HepG2 (cell line): Measurements from ENCODE around the gene CCN2. TPM values are rescaled to one million over a fixed set of nuclear protein-coding genes. Genes with fewer than 3 reads are reported as not detected.

Experiments
- ARID2 ChIP-seq: sonication (generic); formaldehyde crosslinking; IDR thresholded peaks from 2 replicates; pipeline ENCODE4 v1.8.1; 2022; ENCODE audit warnings: mild to moderate bottlenecking, missing genetic modification reagents, borderline replicate concordance
- ATAD3A ChIP-seq: sonication (generic); formaldehyde crosslinking; IDR thresholded peaks from 2 replicates; pipeline ENCODE4 v1.4.0; 2020; ENCODE audit warnings: missing genetic modification reagents
- CCDC6 ChIP-seq: sonication (generic); formaldehyde crosslinking; IDR thresholded peaks from 2 replicates; pipeline ENCODE4 v1.8.1; 2022; ENCODE audit warnings: mild to moderate bottlenecking, missing genetic modification reagents, moderate library complexity
- EHMT2 ChIP-seq: fragments of 200-600 bp; sonication (generic); IDR thresholded peaks from 2 replicates; pipeline ENCODE4 v1.7.0; 2017; ENCODE audit warnings: antibody characterized with exemption, low read depth, low read length, borderline replicate concordance
- HNF4G ChIP-seq, 2 experiments: sonication (generic) in 1 of 2; formaldehyde crosslinking in 1 of 2; IDR thresholded peaks; 2 replicates each; pipeline versions ENCODE4 v1.4.0 to v1.6.1; 2011 to 2020; ENCODE audit warnings: borderline replicate concordance in 2 of 2, low read depth in 2 of 2, mild to moderate bottlenecking in 2 of 2, low read length in 1 of 2, missing genetic modification reagents in 1 of 2, moderate library complexity in 1 of 2
- HOXA7 ChIP-seq: sonication (generic); formaldehyde crosslinking; IDR thresholded peaks from 2 replicates; pipeline ENCODE4 v1.8.1; 2022; ENCODE audit warnings: mild to moderate bottlenecking, missing genetic modification reagents, moderate library complexity
- IRF9 ChIP-seq: sonication (generic); formaldehyde crosslinking; IDR thresholded peaks from 2 replicates; pipeline ENCODE4 v1.8.0; 2022; ENCODE audit warnings: missing genetic modification reagents, mild to moderate bottlenecking, borderline replicate concordance
- LCORL ChIP-seq, 2 experiments: fragments of 450-650 bp in 1 of 2; sonication (generic) in 1 of 2; formaldehyde crosslinking in 1 of 2; IDR thresholded peaks; 2 replicates each; pipeline versions ENCODE4 v1.5.0 to v1.6.1; 2017 to 2020; ENCODE audit warnings: antibody characterized with exemption in 1 of 2, missing genetic modification reagents in 1 of 2
- MTF2 ChIP-seq: sonication (generic); formaldehyde crosslinking; IDR thresholded peaks from 2 replicates; pipeline ENCODE4 v1.5.0; 2020; ENCODE audit warnings: missing genetic modification reagents, borderline replicate concordance
- NFRKB ChIP-seq: fragments of 450-650 bp; IDR thresholded peaks from 2 replicates; pipeline ENCODE4 v1.6.1; 2017
- PAF1 ChIP-seq: IDR thresholded peaks from 2 replicates; pipeline ENCODE4 v1.6.1; 2016; ENCODE audit warnings: missing genetic modification reagents, missing compliant biosample characterization
- ZFP36 ChIP-seq: fragments of 150-350 bp; IDR thresholded peaks from 2 replicates; pipeline ENCODE4 v1.6.1; 2018; ENCODE audit warnings: borderline replicate concordance, low read length, low read depth; ENCODE audit not compliant: partially characterized antibody
- ZFP36L2 ChIP-seq: sonication (generic); formaldehyde crosslinking; IDR thresholded peaks from 2 replicates; pipeline ENCODE4 v1.4.0; 2020; ENCODE audit warnings: missing genetic modification reagents
- ZFP90 ChIP-seq: sonication (generic); formaldehyde crosslinking; IDR thresholded peaks from 2 replicates; pipeline ENCODE4 v1.8.0; 2022; ENCODE audit warnings: missing genetic modification reagents, mild to moderate bottlenecking, inconsistent platforms, borderline replicate concordance
- ZFP91 ChIP-seq: sonication (generic); formaldehyde crosslinking; IDR thresholded peaks from 2 replicates; pipeline ENCODE4 v1.9.0; 2022; ENCODE audit warnings: missing genetic modification reagents, mild to moderate bottlenecking, borderline replicate concordance
- ZKSCAN8 ChIP-seq: IDR thresholded peaks from 2 replicates; pipeline ENCODE4 v1.6.1; 2016; ENCODE audit warnings: borderline replicate concordance, missing genetic modification reagents, missing compliant biosample characterization
- ZMAT3 ChIP-seq: sonication (generic); formaldehyde crosslinking; conservative IDR thresholded peaks from 2 replicates; pipeline ENCODE4 v1.7.0; 2021; ENCODE audit warnings: missing genetic modification reagents
- ZNF124 ChIP-seq: sonication (generic); formaldehyde crosslinking; IDR thresholded peaks from 2 replicates; pipeline ENCODE4 v1.4.0; 2020; ENCODE audit warnings: missing genetic modification reagents
- ZNF160 ChIP-seq: sonication (generic); formaldehyde crosslinking; IDR thresholded peaks from 2 replicates; pipeline ENCODE4 v1.8.0; 2022; ENCODE audit warnings: mild to moderate bottlenecking, inconsistent platforms, missing genetic modification reagents
- ZNF292 ChIP-seq: sonication (generic); formaldehyde crosslinking; IDR thresholded peaks from 2 replicates; pipeline ENCODE4 v1.8.1; 2022; ENCODE audit warnings: mild to moderate bottlenecking, low read depth, missing genetic modification reagents, borderline replicate concordance
- ZNF317 ChIP-seq: sonication (generic); formaldehyde crosslinking; IDR thresholded peaks from 2 replicates; pipeline ENCODE4 v1.5.0; 2020; ENCODE audit warnings: mild to moderate bottlenecking, missing genetic modification reagents
- ZNF563 ChIP-seq: sonication (generic); formaldehyde crosslinking; IDR thresholded peaks from 2 replicates; pipeline ENCODE4 v1.8.0; 2022; ENCODE audit warnings: mild to moderate bottlenecking, moderate library complexity, missing genetic modification reagents
- ZNF589 ChIP-seq: sonication (generic); formaldehyde crosslinking; conservative IDR thresholded peaks from 2 replicates; pipeline ENCODE4 v1.8.0; 2022; ENCODE audit warnings: mild to moderate bottlenecking, moderate library complexity, missing genetic modification reagents
- ZNF850 ChIP-seq: sonication (generic); formaldehyde crosslinking; conservative IDR thresholded peaks from 2 replicates; pipeline ENCODE4 v1.9.0; 2021; ENCODE audit warnings: mild to moderate bottlenecking, missing genetic modification reagents
- ZNF879 ChIP-seq: sonication (generic); formaldehyde crosslinking; IDR thresholded peaks from 2 replicates; pipeline ENCODE4 v1.8.1; 2023; ENCODE audit warnings: missing genetic modification reagents
- polyA plus RNA-seq, 8 experiments: library from polyadenylated mRNA; depleted of rRNA in 3 of 8; stranded (reverse) in 7 of 8; unstranded in 1 of 8; fragments of >200 nt; fragmentation: Illumina TruSeq in 4 of 8; extraction: Trizol in 4 of 8; gene quantifications; 2 replicates each; pipeline versions ENCODE4 v1.2.1 to v1.2.3, GENCODE V29; 2011 to 2016; ENCODE audit warnings: low read depth in 4 of 8, missing spikeins in 1 of 8, mixed read lengths in 1 of 8; ENCODE audit not compliant: insufficient read depth in 1 of 8
- total RNA-seq, 5 experiments: library from RNA; depleted of rRNA; stranded (reverse); fragments of >200 nt; fragmentation: Illumina TruSeq; extraction: Trizol; gene quantifications; 2 replicates each; pipeline ENCODE4 v1.2.3, GENCODE V29; 2016; ENCODE audit warnings: low read depth in 1 of 5

Gene CCN2
- total and polyA plus RNA-seq, 2 of the 13 experiments (the other 11 are each of a cell fraction or from before 2014, with no cell fraction given) = 34.7 to 316 TPM

- peak; percentile 78; the same call in 1 of the 2 replicates for TF ChIP-seq ZMAT3 (CRISPR knock-in tag)
- TF ChIP-seq ZNF589 = no peak; the same call in 1 of the 2 replicates
- TF ChIP-seq ZNF292 (CRISPR knock-in tag) = peak; percentile 94
- no peak for TF ChIP-seq ATAD3A (CRISPR knock-in tag)
- TF ChIP-seq ZNF124 (CRISPR knock-in tag) = peak; percentile 96; the same call in 1 of the 2 replicates
- no peak for TF ChIP-seq ZNF850 (CRISPR knock-in tag)
- TF ChIP-seq ZNF879 = no peak
- peak; percentile 91; the same call in 1 of the 2 replicates for TF ChIP-seq ZKSCAN8
- peak; percentile 76; the same call in 1 of the 2 replicates for TF ChIP-seq MTF2 (CRISPR knock-in tag)
- TF ChIP-seq ZNF317 (CRISPR knock-in tag) = peak; percentile 82
- no peak for TF ChIP-seq ZFP36
- 0 out of 2 replicates have a peak, but pooled peaks have one; percentile 26 for TF ChIP-seq ZFP36L2 (CRISPR knock-in tag)
- TF ChIP-seq HNF4G (IDR thresholded peaks at IDR 0.05; ENCODE audit: borderline replicate concordance, low read depth, low read length) = peak; percentile 95
- peak; percentile 94 for TF ChIP-seq HNF4G (CRISPR knock-in tag; IDR thresholded peaks at IDR 0.05; ENCODE audit: borderline replicate concordance, low read depth)
- TF ChIP-seq ARID2 (CRISPR knock-in tag) = 0 out of 2 replicates have a peak, but pooled peaks have one; percentile 49
- TF ChIP-seq ZNF563 (CRISPR knock-in tag) = no peak
- TF ChIP-seq LCORL (IDR thresholded peaks at IDR 0.05) = peak; percentile 99
- TF ChIP-seq LCORL (CRISPR knock-in tag; IDR thresholded peaks at IDR 0.05) = peak; percentile 100
- no peak for TF ChIP-seq IRF9 (CRISPR knock-in tag)
- no peak for TF ChIP-seq ZFP90 (CRISPR knock-in tag)
- TF ChIP-seq ZNF160 (CRISPR knock-in tag) = peak; percentile 20; the same call in 1 of the 2 replicates
- no peak for TF ChIP-seq PAF1
- TF ChIP-seq CCDC6 (CRISPR knock-in tag) = no peak
- TF ChIP-seq NFRKB = no peak
- no peak; the same call in 1 of the 2 replicates for TF ChIP-seq ZFP91 (CRISPR knock-in tag)
- no peak for TF ChIP-seq HOXA7 (CRISPR knock-in tag)
- peak; percentile 88; the same call in 1 of the 2 replicates for TF ChIP-seq EHMT2
These were observed 13.2 kb downstream of the CCN2 start (continued) for GRCh38 chr6:131937703-131938631.
